Choroid plexus epithelial cell (primary cell): ENCODE results near the gene MED9.

Source experiments
- DNase-seq: peaks from one replicate; pipeline ENCODE4 v3.0.0-alpha.2; 2010; ENCODE audit warnings: low read depth
- H3K4me3 ChIP-seq: 2 replicates; pipeline ENCODE4 v1.5.1; 2011; ENCODE audit warnings: low read depth, mild to moderate bottlenecking, control low read depth, low read length, moderate library complexity
- TF ChIP-seq, protein P1 (sequence below): conservative IDR thresholded peaks from 2 replicates; pipeline ENCODE4 v1.5.1; 2011; ENCODE audit warnings: low read depth, mild to moderate bottlenecking, control low read depth, inconsistent platforms, low read length, moderate library complexity

MED9 gene

DNA sequence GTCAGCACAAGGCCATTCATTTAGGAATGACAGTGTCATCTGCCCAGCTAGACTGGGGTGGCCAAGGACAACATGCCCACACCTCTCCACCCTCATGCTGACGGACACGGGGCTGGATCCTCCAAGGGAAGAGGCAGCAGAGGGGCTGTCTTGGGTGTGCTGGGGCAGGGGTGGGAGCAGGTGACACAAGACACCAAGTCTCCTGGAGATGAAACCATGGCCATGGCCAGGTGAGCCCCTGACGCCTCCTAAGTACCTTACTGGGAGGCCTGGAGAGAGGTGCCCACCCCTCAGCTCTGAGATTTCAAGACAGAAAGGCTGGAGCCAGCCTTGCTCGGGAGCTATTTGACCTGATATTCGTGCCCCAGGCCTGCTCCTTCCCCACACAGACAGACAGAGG, 28.4 kb downstream of the MED9 start:
- H3K4me3 ChIP-seq = no peak overlapping the region
- TF ChIP-seq, protein P1, sequence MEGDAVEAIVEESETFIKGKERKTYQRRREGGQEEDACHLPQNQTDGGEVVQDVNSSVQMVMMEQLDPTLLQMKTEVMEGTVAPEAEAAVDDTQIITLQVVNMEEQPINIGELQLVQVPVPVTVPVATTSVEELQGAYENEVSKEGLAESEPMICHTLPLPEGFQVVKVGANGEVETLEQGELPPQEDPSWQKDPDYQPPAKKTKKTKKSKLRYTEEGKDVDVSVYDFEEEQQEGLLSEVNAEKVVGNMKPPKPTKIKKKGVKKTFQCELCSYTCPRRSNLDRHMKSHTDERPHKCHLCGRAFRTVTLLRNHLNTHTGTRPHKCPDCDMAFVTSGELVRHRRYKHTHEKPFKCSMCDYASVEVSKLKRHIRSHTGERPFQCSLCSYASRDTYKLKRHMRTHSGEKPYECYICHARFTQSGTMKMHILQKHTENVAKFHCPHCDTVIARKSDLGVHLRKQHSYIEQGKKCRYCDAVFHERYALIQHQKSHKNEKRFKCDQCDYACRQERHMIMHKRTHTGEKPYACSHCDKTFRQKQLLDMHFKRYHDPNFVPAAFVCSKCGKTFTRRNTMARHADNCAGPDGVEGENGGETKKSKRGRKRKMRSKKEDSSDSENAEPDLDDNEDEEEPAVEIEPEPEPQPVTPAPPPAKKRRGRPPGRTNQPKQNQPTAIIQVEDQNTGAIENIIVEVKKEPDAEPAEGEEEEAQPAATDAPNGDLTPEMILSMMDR = no peak
- no peak for DNase-seq

DNA sequence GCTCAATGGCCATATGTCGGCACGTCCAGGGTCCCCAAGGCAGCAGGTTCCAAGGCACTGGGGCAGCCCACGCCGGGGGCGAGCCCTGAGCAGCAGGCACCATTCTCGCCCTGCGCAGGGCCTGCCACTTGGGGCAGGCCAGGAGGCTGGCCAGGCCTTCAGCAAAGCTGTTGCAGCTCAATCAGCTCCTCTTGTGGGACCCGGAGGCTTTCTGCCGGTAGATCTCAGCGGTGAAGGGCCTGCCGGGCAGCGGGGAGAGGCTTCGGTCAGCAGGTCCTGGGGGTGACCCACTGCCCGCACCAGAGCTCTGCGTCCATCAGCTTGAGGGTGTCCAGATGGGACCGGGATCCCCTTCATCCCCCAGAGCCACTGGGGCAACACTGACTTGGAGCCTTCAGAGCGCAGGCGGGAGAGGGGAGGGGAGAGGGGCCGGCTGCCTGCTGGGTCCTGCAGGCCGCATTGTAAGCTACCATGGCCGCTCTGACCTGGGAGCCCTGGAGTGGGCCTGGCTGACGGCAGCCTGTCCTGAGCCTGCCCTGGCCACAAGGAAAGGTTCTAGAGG, 28.9 kb downstream of the MED9 start:
- DNase-seq = no peak
- H3K4me3 ChIP-seq = no peak overlapping the region
- TF ChIP-seq, protein P1 = no peak

DNA sequence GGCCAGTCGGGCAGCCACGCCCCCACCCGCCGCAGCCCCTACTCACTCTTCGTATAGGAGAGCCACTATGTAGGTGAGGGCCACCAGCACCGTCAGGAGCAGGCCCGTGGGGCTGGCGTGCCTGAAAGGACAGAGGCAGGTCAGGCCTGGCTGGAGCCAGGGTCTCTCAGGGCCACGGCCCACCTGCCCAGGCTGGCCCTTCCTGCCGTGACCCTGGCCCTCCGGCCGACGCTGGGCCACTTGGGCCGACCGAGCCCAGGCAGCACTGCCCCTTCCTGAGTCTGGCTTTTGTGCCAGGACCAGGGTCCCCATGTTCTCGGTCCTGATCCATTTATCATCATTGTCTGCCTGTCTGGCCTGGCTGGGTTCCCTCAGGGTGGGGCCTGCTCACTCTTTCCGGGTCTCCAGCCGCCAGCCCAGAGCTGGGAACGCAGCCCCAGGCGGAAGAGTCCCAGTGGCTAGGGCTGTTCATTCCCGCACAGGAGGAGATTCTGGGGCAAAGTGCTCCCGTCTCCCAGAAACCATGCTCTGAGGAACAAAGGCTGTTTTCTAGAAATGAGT, 29.5 kb downstream of the MED9 start:
- no peak overlapping the region for H3K4me3 ChIP-seq
- no peak for DNase-seq
- TF ChIP-seq, protein P1 = no peak

DNA sequence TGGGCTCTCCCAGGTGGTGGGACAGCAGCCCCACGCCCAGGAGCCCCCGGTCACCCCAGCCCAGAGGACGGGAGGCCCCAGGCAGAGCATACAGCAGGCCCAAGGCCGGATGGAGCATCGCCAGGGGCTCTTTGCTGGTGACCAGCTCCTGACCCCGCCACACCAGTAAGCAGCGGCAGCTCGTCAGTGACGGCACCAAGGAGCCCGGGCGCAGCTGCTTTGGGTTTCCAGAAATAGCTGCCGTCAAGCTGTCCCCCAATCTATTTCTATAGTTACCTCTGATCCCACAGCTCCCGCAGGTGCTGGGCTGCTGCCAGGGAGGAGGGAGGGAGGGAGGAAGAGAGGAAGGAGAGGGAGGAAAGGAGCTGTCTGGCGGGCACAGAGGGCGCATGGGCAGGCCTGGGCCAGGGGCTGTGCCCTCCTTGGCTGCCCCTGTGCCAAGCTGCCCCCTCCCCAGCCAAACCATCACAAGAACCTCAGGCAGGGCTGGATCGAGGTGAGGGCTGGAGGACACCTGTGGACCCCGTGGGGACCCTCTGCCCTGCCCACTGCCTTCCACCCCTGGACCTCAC, 30.2 kb downstream of the MED9 start:
- no peak overlapping the region for H3K4me3 ChIP-seq
- DNase-seq = no peak
- TF ChIP-seq, protein P1 = no peak

DNA sequence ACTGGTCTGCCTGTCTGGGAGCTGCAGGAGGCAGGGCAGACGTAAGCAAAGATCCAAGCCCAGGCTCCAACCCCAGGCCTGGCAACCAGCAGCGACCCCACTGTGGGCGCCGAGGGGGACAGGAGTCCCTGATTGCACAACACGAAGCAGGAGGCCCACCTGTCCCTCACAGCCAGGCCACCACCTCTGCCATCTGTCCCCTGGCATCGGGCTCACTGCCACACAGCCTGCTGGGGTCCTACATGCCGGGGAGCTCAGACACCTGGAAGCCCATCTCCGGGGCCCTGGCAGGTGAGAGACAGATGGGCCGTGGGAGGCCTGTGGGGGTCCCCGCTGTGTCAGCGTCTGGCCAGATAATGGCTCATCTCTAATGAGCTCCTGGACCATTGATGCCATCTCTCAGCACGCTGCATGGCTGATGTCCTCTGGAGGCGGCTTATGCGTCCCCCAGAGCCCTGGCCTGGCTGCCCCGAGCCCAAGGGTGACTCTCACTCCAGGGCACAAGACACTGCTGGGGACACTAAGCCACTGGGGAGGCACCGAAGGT, 30.7 kb downstream of the MED9 start:
- DNase-seq = no peak
- TF ChIP-seq, protein P1 = no peak
- H3K4me3 ChIP-seq = no peak overlapping the region

DNA sequence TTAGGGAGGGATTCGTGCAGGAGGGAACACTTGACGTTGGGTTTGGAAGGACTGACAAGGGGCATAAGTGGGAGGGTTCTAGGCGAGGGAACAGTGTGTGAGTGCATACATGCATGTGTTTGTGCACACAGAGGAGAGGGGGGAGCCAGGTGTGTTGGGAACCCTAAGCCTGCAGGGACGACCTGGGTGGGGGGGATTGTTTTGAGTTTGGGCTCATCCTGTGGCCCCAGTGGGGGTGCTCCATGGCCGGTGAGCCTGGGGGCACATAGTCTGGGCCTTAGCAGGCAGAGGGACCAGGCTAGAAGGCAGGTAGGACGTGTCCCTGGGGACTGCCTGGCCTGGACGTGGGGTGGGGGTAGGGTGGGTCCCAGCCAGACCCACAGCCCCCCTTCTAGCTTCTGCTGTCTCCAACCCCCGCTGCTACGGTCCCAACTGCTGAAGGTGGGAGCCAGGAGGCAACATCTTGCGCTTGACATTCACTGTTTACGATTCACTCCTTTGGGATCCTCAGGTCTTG, 31.3 kb downstream of the MED9 start:
- H3K4me3 ChIP-seq = no peak overlapping the region
- TF ChIP-seq, protein P1 = no peak
- DNase-seq = no peak
